WERI-Rb-1 (cell line): ENCODE results near the gene BRD3OS.

Experiments used
- DNase-seq: peaks from one replicate; pipeline ENCODE4 v3.0.0-alpha.2; 2020
- H3K27ac ChIP-seq: fragments of 250-450 bp; sonication (Bioruptor Pico); 2 replicates; pipeline ENCODE4 v1.5.1; 2020; ENCODE audit warnings: mild to moderate bottlenecking, moderate library complexity
- H3K27me3 ChIP-seq: fragments of 250-450 bp; sonication (Bioruptor Pico); 2 replicates; pipeline ENCODE4 v1.5.1; 2021; ENCODE audit warnings: mild to moderate bottlenecking, low read depth, moderate library complexity; ENCODE audit not compliant: insufficient read depth, severe bottlenecking
- H3K36me3 ChIP-seq: fragments of 250-450 bp; sonication (Bioruptor Pico); 2 replicates; pipeline ENCODE4 v1.5.1; 2020; ENCODE audit warnings: mild to moderate bottlenecking, moderate library complexity
- H3K4me3 ChIP-seq: 2 replicates; pipeline ENCODE4 v1.5.1; 2011; ENCODE audit warnings: low read depth, mild to moderate bottlenecking, control low read depth, low read length
- H3K9me3 ChIP-seq: fragments of 250-450 bp; sonication (Bioruptor Pico); 2 replicates; pipeline ENCODE4 v1.5.1; 2021; ENCODE audit warnings: mild to moderate bottlenecking, moderate library complexity; ENCODE audit not compliant: severe bottlenecking
- TF ChIP-seq, protein P1 (sequence below): IDR thresholded peaks from 2 replicates; pipeline ENCODE4 v1.5.1; 2011; ENCODE audit warnings: low read depth, mild to moderate bottlenecking, control low read depth, inconsistent platforms, low read length

Gene BRD3OS

DNA sequence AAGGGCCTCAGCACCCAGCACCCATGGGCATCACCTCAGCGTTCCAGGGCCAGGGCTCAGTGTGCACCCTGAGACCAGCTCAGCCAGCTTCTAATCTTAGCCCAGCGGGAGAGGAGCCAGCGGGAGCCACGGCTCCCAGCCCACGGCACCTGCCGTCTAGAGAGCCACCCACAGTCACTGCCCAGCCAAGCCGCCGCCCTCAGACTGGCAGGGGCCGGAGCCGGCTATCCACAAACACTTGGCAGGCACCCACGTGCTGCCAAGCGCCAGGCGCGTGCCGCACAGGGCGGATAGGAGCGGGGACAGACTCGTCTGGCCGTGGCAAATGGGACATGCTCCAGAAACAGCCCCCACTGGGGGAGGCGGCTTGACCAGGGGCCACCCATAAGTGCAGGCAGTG is 24.0 kb downstream of the BRD3OS start:
- no peak overlapping the region for H3K27ac ChIP-seq
- no peaks in the 10 kb centered on the region for H3K27me3 ChIP-seq
- H3K9me3 ChIP-seq: no peaks in the 10 kb centered on the region
- H3K4me3 ChIP-seq: no peak overlapping the region
- TF ChIP-seq, protein P1, sequence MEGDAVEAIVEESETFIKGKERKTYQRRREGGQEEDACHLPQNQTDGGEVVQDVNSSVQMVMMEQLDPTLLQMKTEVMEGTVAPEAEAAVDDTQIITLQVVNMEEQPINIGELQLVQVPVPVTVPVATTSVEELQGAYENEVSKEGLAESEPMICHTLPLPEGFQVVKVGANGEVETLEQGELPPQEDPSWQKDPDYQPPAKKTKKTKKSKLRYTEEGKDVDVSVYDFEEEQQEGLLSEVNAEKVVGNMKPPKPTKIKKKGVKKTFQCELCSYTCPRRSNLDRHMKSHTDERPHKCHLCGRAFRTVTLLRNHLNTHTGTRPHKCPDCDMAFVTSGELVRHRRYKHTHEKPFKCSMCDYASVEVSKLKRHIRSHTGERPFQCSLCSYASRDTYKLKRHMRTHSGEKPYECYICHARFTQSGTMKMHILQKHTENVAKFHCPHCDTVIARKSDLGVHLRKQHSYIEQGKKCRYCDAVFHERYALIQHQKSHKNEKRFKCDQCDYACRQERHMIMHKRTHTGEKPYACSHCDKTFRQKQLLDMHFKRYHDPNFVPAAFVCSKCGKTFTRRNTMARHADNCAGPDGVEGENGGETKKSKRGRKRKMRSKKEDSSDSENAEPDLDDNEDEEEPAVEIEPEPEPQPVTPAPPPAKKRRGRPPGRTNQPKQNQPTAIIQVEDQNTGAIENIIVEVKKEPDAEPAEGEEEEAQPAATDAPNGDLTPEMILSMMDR: no peak
- peaks cover 97% of the 10 kb centered on the region for H3K36me3 ChIP-seq
- no peak for DNase-seq

DNA sequence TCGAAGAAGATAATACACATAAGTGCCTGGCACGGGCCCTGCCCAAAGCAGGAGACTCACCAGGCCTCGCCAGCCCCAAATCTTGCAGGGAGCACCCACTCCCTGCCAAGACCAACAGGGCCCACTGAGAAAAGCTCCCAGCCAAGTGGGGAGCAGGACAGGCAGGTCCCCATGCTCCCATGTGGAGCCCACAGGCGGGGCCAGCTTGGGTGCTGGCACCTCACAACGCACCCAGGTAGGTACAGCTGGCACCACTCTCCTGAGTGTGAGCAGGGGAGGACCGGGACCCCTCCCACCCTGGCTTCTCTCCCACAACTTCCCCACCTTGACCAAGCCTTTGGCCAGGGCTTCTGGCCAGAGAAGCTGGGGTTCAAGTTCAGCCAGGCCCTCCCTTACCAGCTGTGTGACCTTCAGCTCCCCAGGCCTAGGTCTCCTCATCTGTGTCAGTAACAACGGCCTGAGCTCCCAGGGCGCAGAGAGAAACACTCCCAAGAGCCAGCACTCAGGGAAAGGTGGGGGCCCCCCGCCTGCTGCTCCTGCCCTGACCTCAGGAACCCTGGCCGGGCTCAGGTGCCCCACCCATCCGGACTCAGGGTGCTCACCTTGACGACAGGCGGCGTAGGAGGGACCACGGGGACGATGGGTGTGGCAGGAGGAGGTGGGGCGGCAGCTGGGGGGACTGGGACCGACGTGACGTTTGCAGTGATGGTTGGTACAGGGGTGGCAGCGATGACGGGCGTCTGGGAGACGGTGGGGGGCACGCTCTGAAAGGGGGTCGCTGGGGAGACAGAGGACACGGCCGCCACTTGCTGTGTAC is 24.7 kb downstream of the BRD3OS start:
- TF ChIP-seq, protein P1: no peak
- H3K4me3 ChIP-seq: no peak overlapping the region
- no peak for DNase-seq
- H3K36me3 ChIP-seq: peaks cover 93% of the 10 kb centered on the region
- H3K9me3 ChIP-seq: no peaks in the 10 kb centered on the region
- no peak overlapping the region for H3K27ac ChIP-seq
- H3K27me3 ChIP-seq: no peaks in the 10 kb centered on the region

- no peaks in the 10 kb centered on the region for H3K27me3 ChIP-seq
- TF ChIP-seq, protein P1: no peak
- no peak overlapping the region for H3K27ac ChIP-seq
- no peak for DNase-seq
- no peaks in the 10 kb centered on the region for H3K9me3 ChIP-seq
- no peak overlapping the region for H3K4me3 ChIP-seq
- H3K36me3 ChIP-seq: peaks cover 86% of the 10 kb centered on the region
Observed at GRCh38 chr9:134050726-134051125, 25.4 kb downstream of the BRD3OS start.

- no peak for DNase-seq
- TF ChIP-seq, protein P1: no peak
- Histone ChIP-seq H3K4me3 (no peak overlapping the region), H3K27me3 (no peaks in the 10 kb centered on the region), H3K36me3 (peaks cover 80% of the 10 kb centered on the region), H3K27ac (no peak overlapping the region), H3K9me3 (no peaks in the 10 kb centered on the region)
Observed at GRCh38 chr9:134051319-134051718, 26.0 kb downstream of the BRD3OS start.

DNA sequence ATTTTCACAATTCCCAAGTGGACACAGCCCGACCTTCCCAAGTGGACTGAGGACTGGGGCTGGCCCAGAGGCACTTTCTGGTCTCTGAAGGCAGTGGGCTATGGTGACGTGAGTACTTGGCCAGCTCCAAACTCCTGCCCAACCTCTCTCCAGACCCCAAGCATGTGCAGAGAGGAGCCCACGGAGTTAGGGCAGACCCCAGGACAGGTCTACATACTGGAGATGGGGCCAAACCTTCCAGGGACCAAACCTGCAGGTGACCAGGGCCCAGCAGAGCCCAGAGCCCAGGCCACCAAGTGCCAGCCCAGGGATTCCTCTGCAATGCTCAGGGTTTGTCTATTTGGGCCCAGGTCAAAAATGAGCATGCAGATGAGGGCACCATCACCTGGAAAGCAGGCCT is 27.2 kb downstream of the BRD3OS start:
- Histone ChIP-seq H3K4me3 (no peak overlapping the region), H3K9me3 (no peaks in the 10 kb centered on the region), H3K36me3 (peaks cover 68% of the 10 kb centered on the region), H3K27me3 (no peaks in the 10 kb centered on the region), H3K27ac (no peak overlapping the region)
- TF ChIP-seq, protein P1: no peak
- no peak for DNase-seq

DNA sequence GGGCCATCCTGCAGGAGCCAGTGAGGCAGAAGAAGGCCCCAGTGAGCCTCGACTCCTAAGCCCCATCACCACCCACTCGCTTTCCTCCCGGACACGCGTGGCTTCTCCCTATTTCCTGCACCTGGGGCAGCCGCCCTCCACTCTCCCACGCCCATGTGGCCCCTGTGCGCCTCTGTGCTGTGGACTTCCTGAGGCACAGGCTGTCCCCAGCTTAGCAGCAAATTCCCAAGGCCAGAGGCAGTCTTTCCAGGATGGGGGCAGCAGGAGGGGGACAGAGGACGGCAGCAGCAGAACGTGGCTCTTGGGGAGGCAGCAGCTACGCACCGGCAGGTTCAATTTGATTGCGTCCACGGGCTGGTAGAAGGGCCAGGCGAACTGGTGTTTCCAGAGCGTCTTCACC is 27.7 kb downstream of the BRD3OS start:
- peaks cover 63% of the 10 kb centered on the region for H3K36me3 ChIP-seq
- DNase-seq: no peak
- TF ChIP-seq, protein P1: no peak
- H3K9me3 ChIP-seq: no peaks in the 10 kb centered on the region
- no peak overlapping the region for H3K27ac ChIP-seq
- H3K4me3 ChIP-seq: no peak overlapping the region
- no peaks in the 10 kb centered on the region for H3K27me3 ChIP-seq
